Effector CD4-positive, alpha-beta T cell (primary cell): Measurements from ENCODE around the gene ACAA1.
"Not testable (repeated sequence)": the region's sequence is repeated elsewhere in the genome, so short reads cannot be mapped to it uniquely, and the experiment has no call there.

Experiments used
- DNase-seq: peaks from one replicate; pipeline ENCODE4 v3.0.0-alpha.2; 2020

The ACAA1 gene

GRCh38 chr3:38134517-38135143 is 2.3 kb downstream of the ACAA1 start:
- not testable (repeated sequence) for DNase-seq

GRCh38 chr3:38133557-38134405 is 3.1 kb downstream of the ACAA1 start:
- no peak for DNase-seq

GRCh38 chr3:38133209-38133556 is 3.7 kb downstream of the ACAA1 start:
- DNase-seq, result no peak

GRCh38 chr3:38131621-38132369 is 5.1 kb downstream of the ACAA1 start:
- DNase-seq, result no peak

GRCh38 chr3:38130631-38131065 is 6.3 kb downstream of the ACAA1 start:
- no peak for DNase-seq

GRCh38 chr3:38129058-38129457 is 7.9 kb downstream of the ACAA1 start:
- no peak for DNase-seq

- DNase-seq, result no peak
Measured at GRCh38 chr3:38128303-38128655, 8.6 kb downstream of the ACAA1 start.

GRCh38 chr3:38127611-38128302 is 9.2 kb downstream of the ACAA1 start:
- DNase-seq, result no peak

- DNase-seq, result no peak
Measured at GRCh38 chr3:38126121-38126892, 10.6 kb downstream of the ACAA1 start.

- no peak for DNase-seq
Measured at GRCh38 chr3:38125305-38126120, 11.4 kb downstream of the ACAA1 start.

GRCh38 chr3:38124324-38125122 is 12.4 kb downstream of the ACAA1 start:
- no peak for DNase-seq

- DNase-seq, result no peak
Measured at GRCh38 chr3:38122712-38123290, 14.1 kb downstream of the ACAA1 start.

GRCh38 chr3:38121832-38122461 is 15.0 kb downstream of the ACAA1 start:
- no peak for DNase-seq

- DNase-seq, result no peak
Measured at GRCh38 chr3:38121451-38121831, 15.5 kb downstream of the ACAA1 start.

GRCh38 chr3:38120693-38121450 is 16.1 kb downstream of the ACAA1 start:
- no peak for DNase-seq

- no peak for DNase-seq
Measured at GRCh38 chr3:38119821-38120692, 16.9 kb downstream of the ACAA1 start.

GRCh38 chr3:38119248-38119544 is 17.7 kb downstream of the ACAA1 start:
- DNase-seq, result no peak
